GM21576 (cell line): ENCODE measurements around the gene CCND1.
"Not testable (repeated sequence)": the region's sequence is repeated elsewhere in the genome, so short reads cannot be mapped to it uniquely, and the experiment has no call there.

Source experiments
- ATAC-seq: cut with Tn5 transposase; IDR thresholded peaks from one replicate; pipeline ENCODE4 v1.9.1; 2021; ENCODE audit warnings: mild to moderate bottlenecking, moderate library complexity; ENCODE audit not compliant: unreplicated experiment

CCND1 gene

DNA sequence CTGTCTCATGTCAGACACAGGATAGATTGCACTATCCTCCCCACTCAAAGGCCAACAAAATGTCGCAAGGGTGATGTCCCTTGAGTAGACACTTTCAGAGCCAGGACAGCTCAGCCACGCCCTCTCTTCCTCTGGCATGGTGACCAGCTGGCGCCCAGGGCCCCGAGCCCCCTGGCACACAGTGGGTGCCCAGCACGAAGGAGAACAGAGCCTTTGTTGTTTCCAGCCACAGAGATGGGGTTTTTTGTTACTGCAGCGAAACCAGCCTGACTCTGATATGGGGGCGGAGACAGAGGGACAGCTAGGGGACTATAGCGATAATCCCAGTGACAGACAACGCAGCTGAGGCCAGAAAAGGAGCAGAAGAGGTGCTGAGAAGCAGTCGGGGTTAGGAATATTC is 23.3 kb upstream of the CCND1 start:
- ATAC-seq, result no peak

DNA sequence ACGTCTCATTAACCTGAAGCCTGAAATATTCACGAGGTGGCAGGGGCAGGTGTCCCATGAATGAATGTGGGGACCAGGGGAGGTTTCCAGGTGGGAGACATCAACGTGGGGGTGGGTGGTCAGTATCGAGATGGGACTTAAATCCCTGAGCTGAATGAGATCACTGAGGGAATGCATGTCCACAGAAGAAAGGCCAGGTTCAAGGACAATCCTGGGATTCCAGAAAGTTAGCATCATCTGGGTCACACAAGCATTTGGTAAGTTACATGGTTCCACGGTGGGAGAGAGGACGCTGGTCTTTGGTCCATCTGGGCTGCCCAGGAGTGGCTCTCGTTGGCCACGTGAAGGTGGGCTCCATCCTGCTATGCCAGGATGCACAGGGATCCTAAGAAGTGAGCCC is 22.7 kb upstream of the CCND1 start:
- ATAC-seq, result no peak

GRCh38 chr11:69620683-69621290 is 20.2 kb upstream of the CCND1 start:
- no peak for ATAC-seq

DNA sequence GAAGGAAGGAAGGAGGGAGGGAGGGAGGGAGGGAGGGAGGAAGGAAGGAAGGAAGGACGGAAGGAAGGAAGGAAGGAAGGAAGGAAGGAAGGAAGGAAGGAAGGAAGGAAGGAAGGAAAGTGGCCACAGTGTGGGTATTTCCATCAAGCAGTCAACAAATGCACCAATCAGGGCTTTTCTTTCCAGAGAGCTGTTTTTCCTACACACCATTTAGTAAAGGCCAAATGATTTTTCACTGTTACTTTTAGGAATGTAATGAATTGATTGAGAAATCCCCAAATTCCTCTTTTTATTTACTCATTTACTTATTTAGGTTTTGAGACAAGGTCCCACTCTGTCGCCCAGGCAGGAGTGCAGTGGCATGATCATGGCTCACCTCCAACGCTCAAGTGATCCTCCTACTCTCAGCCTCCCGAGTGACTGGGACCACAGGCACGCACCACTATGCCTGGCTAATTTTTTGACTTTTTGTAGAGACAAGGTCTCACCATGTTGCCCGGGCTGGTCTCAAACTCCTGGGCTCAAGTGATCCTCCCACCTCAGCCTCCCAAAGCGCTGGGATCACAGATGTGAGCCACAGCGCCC is 18.8 kb upstream of the CCND1 start:
- not testable (repeated sequence) for ATAC-seq

GRCh38 chr11:69624293-69624692 is 16.7 kb upstream of the CCND1 start:
- no peak for ATAC-seq

DNA sequence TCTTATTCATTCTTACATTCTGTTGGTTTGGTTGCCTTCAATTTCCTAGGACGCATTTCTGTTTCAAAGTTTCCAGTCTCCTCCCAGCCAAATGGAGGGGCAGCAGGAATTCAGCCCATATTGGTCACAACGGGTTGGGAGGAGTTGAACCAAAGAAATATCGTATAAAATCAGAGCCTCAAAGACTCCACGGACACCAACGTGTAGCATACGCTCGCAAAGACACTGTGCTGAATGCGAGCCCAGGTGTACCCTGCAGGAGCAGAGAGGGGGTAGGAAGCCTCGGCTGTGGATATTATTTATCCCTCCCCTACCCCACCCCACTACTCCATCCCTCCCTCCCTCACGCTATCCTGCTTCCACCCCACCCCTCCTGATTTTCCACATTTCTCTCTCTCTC is 15.5 kb upstream of the CCND1 start:
- no peak for ATAC-seq

GRCh38 chr11:69627551-69627950 is 13.4 kb upstream of the CCND1 start:
- no peak for ATAC-seq

DNA sequence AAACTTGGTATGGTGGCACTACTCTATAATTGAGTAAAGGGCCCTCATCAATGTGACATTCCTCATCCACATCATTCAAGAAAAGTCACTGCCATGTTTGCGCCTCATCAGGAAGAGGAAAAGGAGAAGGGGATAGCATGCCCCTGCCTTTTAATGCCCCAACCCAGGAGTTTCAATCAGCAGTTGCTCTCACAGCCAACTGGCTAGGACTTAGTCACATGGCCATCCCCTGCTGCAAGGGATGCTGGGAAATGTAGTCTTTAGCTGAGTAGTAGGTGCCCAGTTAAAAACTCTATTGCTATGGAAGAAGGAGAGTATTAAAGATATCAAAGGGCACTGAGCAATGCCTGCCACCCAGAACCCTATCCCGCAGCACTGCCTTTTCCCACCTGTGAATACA is 10.9 kb upstream of the CCND1 start:
- ATAC-seq, result no peak

- ATAC-seq, result no peak
Observed at GRCh38 chr11:69630424-69630823, 10.5 kb upstream of the CCND1 start.

- no peak for ATAC-seq
Observed at GRCh38 chr11:69632900-69633299, 8.1 kb upstream of the CCND1 start.

GRCh38 chr11:69634069-69634468 is 6.9 kb upstream of the CCND1 start:
- ATAC-seq, result no peak

DNA sequence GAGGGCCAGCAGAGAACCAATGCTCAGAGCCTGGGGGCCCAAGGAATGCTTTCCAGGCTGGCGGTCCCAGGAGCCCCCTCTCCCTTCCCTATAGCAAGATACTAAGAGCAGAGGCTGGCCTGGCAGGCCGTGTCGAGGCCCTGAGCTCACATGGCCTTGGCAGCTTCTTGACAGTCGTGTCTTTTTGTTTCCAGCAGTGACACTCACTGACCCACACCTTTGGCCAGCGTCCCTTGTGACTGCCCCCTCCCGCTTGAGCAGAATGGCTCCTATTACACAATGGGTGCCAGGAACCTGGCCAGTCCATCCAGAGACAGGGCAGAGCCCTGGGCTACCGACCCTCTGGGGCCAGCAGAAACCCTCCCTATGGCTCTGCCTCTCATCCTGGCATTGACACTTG is 6.4 kb upstream of the CCND1 start:
- no peak for ATAC-seq

GRCh38 chr11:69635195-69635594 is 5.8 kb upstream of the CCND1 start:
- ATAC-seq, result no peak

GRCh38 chr11:69635804-69636511 is 5.0 kb upstream of the CCND1 start:
- no peak for ATAC-seq

DNA sequence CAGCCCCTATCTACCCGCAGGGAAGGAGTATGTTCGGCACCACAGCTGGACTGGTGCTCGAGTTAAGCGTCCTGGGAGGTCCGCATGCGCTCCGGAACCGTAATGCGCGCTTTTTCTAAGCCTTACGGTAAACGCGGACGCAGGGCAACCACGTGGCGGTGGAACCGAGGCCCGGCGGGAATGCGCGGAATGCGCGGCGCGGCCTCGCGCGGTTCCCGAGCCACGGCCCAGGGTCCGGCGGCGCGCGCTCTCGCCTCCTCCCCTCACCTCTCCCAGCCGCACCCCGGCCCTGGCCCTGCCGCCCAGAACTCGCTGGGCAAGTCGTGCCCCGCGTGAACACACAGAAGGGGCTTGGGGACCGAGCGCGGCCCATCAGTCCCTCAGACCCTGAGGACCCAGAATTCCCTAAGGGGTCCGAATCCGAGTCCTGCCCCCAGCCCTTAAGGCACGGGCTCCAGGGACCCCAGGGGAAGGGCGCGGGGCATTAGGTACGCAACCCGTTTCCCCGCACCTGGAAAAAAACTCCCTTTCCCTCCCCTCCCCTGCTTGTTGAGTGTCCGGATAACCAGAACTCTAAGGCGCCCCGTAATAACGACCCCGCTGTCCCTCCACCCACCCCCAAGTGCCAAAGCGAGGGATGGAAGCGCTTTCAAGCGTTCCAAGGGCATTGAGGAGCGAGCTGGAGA is 4.3 kb upstream of the CCND1 start:
- ATAC-seq, result no peak

DNA sequence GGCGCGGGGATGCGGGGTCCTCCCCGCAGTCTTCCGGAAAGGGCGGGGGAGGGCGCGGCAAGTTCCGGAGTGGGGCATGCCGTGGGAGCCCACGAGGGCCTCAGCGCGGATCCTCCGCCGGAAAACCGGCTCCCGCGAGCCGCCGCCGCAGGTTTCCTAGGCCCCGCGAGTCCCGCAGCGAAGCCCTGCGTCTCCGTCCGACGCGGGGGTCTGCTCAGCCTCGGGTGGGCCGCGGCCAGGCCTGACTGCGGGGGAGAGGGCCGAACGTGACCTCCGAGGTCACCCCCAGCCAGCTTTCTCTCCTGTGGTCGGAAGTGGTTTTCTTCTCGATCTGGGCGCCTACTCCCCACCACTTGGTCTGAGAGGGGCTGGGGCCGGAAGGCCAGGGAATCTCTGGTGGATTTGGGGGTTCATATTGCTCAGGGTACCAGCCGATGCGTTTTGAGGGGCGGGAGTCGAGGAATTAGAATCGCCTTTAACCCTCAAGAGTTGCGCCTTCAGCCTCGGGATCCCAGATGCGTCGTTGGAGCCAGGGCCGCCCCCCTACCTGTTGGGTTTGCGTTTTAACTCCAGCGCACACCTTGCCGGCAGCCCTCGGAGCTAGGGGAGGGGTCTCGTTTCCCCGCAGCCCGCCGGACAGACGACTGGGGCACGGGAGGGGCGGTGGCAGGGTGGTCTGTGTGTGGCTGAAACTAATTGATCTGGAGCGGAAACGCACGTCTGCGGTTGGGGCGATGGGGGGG is 3.6 kb upstream of the CCND1 start:
- ATAC-seq, result no peak

GRCh38 chr11:69637941-69638871 is 2.8 kb upstream of the CCND1 start:
- ATAC-seq, result no peak

DNA sequence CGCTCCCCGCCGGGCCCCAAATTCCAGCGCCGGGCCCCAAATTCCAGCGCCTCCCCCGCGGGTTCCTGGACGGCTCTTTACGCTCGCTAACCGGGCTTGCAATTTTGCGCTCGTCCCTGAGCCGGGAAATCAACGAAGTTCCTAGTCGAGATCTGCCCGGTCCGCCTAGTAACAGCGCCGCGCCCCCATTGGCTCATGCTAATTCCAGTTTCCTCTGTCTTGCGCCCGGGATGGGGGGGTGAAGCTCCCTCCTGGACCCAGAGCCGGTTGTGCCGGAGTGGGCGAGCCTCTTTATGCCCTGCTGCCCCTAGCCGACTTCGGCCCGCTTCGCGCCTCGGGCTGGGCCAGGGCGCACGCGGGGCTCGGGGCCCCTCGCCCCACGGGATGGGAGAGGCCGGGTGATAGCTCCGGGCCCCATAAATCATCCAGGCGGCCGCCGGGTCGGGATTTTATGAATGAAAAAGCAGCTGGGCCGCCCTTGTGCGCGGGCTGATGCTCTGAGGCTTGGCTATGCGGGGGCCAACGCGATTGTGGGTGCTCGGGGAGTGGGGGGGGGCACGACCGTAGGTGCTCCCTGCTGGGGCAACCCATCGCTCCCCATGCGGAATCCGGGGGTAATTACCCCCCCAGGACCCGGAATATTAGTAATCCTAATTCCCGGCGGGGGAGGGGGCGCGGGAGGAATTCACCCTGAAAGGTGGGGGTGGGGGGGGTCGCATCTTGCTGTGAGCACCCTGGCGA is 1.8 kb upstream of the CCND1 start:
- ATAC-seq, result no peak

GRCh38 chr11:69639831-69640230 is 1.1 kb upstream of the CCND1 start:
- ATAC-seq, result no peak
